Measurements from ENCODE around the gene CATSPERE. TPM values are rescaled to one million over a fixed set of nuclear protein-coding genes. Genes with fewer than 3 reads are reported as not detected.
"Not testable (repeated sequence)": the region's sequence is repeated elsewhere in the genome, so short reads cannot be mapped to it uniquely, and the experiment has no call there.

Gene CATSPERE
- total and polyA plus RNA-seq, 5 donors = 0.18 to 0.82 (median 0.47) TPM

GRCh38 chr1:244484971-244485370, 23.9 kb downstream of the CATSPERE start:
- ATAC-seq; H3K27me3 ChIP-seq (ENCODE audit: control insufficient read depth, insufficient read depth); H3K4me3 ChIP-seq (ENCODE audit: low read length); H3K27ac ChIP-seq (ENCODE audit: low read length); intact Hi-C loops (cut with DNase I); H3K4me1 ChIP-seq (ENCODE audit: control insufficient read depth, insufficient read depth, low read length); DNase-seq; H3K9me3 ChIP-seq (ENCODE audit: control insufficient read depth, low read length): not testable (repeated sequence)
- WGBS = 76% methylated on average over 3 of the region's 3 CpGs

GRCh38 chr1:244494653-244495052, 33.6 kb downstream of the CATSPERE start:
- H3K4me1 ChIP-seq (ENCODE audit: control insufficient read depth, insufficient read depth, low read length) = no peaks in the 10 kb centered on the region
- ATAC-seq = no peak
- no peak overlapping the region for H3K4me3 ChIP-seq (ENCODE audit: low read length)
- H3K27ac ChIP-seq (ENCODE audit: low read length) = no peak overlapping the region
- intact Hi-C loops (cut with DNase I) = no loop called here
- no peak for DNase-seq
- H3K9me3 ChIP-seq (ENCODE audit: control insufficient read depth, low read length) = no peaks in the 10 kb centered on the region
- WGBS = 91% methylated on average over 2 of the region's 2 CpGs
- no peaks in the 10 kb centered on the region for H3K27me3 ChIP-seq (ENCODE audit: control insufficient read depth, insufficient read depth)

DNA sequence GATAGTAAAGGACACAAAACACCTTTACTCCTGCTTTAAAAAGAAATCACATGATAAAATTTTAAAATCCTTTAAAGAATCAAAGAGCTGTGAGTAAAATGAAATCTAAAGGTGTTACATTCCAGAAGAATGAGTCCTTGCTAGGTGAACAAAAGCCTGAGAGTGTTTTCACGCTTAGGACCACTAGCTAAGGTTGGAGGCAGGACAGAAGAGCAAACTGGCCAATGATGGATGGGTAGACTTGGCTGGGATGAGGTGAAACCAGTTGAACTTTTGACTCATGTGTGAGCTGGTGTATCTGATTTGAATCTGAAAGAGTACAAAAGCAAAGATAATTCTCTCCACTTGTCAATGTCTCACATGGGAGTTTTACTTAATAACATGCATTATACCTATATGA, 35.1 kb downstream of the CATSPERE start:
- 74% methylated on average over 1 of the region's 1 CpG for WGBS
- Histone ChIP-seq H3K4me3 (ENCODE audit: low read length) (no peak overlapping the region), H3K4me1 (ENCODE audit: control insufficient read depth, insufficient read depth, low read length) (no peaks in the 10 kb centered on the region), H3K9me3 (ENCODE audit: control insufficient read depth, low read length) (no peaks in the 10 kb centered on the region), H3K27me3 (ENCODE audit: control insufficient read depth, insufficient read depth) (no peaks in the 10 kb centered on the region), H3K27ac (ENCODE audit: low read length) (no peak overlapping the region)
- intact Hi-C loops (cut with DNase I) = no loop called here
- DNase-seq (no peak), ATAC-seq (no peak)

GRCh38 chr1:244497805-244498204, 36.7 kb downstream of the CATSPERE start:
- no peak overlapping the region for H3K4me3 ChIP-seq (ENCODE audit: low read length)
- H3K4me1 ChIP-seq (ENCODE audit: control insufficient read depth, insufficient read depth, low read length) = no peaks in the 10 kb centered on the region
- DNase-seq (no peak), ATAC-seq (no peak)
- H3K27me3 ChIP-seq (ENCODE audit: control insufficient read depth, insufficient read depth) = no peaks in the 10 kb centered on the region
- no peaks in the 10 kb centered on the region for H3K9me3 ChIP-seq (ENCODE audit: control insufficient read depth, low read length)
- no peak overlapping the region for H3K27ac ChIP-seq (ENCODE audit: low read length)
- intact Hi-C loops (cut with DNase I) = no loop called here
- WGBS = 76% methylated on average over 1 of the region's 1 CpG

DNA sequence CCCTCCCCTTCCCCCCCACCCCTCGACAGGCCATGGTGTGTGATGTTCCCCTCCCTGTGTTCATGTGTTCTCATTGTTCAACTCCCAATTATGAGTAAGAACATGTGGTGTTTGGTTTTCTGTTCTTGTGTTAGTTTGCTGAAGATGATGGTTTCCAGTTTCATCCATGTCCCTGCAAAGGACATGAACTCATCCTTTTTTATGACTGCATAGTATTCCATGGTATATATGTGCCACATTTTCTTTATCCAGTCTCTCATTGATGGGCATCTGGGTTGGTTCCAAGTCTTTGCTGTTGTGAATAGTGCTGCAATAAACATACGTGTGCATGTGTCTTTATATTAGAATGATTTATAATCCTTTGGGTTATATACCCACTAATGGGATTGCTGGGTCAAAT, 38.4 kb downstream of the CATSPERE start:
- H3K4me1 ChIP-seq (ENCODE audit: control insufficient read depth, insufficient read depth, low read length); H3K9me3 ChIP-seq (ENCODE audit: control insufficient read depth, low read length); ATAC-seq; H3K27me3 ChIP-seq (ENCODE audit: control insufficient read depth, insufficient read depth); intact Hi-C loops (cut with DNase I); H3K27ac ChIP-seq (ENCODE audit: low read length); DNase-seq; H3K4me3 ChIP-seq (ENCODE audit: low read length): not testable (repeated sequence)
- 94% methylated on average over 2 of the region's 2 CpGs for WGBS

GRCh38 chr1:244500515-244500914, 39.4 kb downstream of the CATSPERE start:
- H3K9me3 ChIP-seq (ENCODE audit: control insufficient read depth, low read length); ATAC-seq; H3K4me3 ChIP-seq (ENCODE audit: low read length); intact Hi-C loops (cut with DNase I); H3K27ac ChIP-seq (ENCODE audit: low read length); H3K27me3 ChIP-seq (ENCODE audit: control insufficient read depth, insufficient read depth); DNase-seq; H3K4me1 ChIP-seq (ENCODE audit: control insufficient read depth, insufficient read depth, low read length): not testable (repeated sequence)
- WGBS = 86% methylated on average over 4 of the region's 4 CpGs

GRCh38 chr1:244502630-244503029, 41.6 kb downstream of the CATSPERE start:
- DNase-seq (no peak), ATAC-seq (no peak)
- intact Hi-C loops (cut with DNase I) = no loop called here
- H3K27me3 ChIP-seq (ENCODE audit: control insufficient read depth, insufficient read depth) = no peaks in the 10 kb centered on the region
- H3K27ac ChIP-seq (ENCODE audit: low read length) = no peak overlapping the region
- no peak overlapping the region for H3K4me3 ChIP-seq (ENCODE audit: low read length)
- H3K4me1 ChIP-seq (ENCODE audit: control insufficient read depth, insufficient read depth, low read length) = no peaks in the 10 kb centered on the region
- H3K9me3 ChIP-seq (ENCODE audit: control insufficient read depth, low read length) = no peaks in the 10 kb centered on the region
- WGBS = 64% methylated on average over 3 of the region's 3 CpGs

- DNase-seq (no peak), ATAC-seq (no peak)
- peaks cover 2% of the 10 kb centered on the region for H3K9me3 ChIP-seq (ENCODE audit: control insufficient read depth, low read length)
- no peak overlapping the region for H3K27ac ChIP-seq (ENCODE audit: low read length)
- intact Hi-C loops (cut with DNase I) = no loop called here
- no peaks in the 10 kb centered on the region for H3K4me1 ChIP-seq (ENCODE audit: control insufficient read depth, insufficient read depth, low read length)
- no peaks in the 10 kb centered on the region for H3K27me3 ChIP-seq (ENCODE audit: control insufficient read depth, insufficient read depth)
- 96% methylated on average over 5 of the region's 5 CpGs for WGBS
- no peak overlapping the region for H3K4me3 ChIP-seq (ENCODE audit: low read length)
Measured at GRCh38 chr1:244513493-244513892, 52.4 kb downstream of the CATSPERE start.

DNA sequence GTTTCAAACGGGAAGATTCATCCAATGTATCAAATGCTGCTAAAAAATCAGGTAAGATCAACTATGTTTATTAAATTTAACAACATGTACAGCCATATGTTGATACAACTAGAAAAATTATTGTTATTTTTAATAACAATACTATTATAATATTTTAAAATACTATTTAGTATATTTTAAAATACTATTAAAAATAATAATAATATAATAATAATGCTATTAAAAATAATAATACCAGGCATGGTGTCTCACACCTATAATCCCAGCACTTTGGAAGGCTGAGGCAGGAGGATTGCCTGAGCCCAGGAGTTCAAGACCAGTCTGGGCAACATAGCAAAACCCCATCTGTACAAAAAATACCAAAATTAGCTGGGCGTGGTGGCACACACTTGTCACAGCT, 54.6 kb downstream of the CATSPERE start:
- Histone ChIP-seq H3K27me3 (ENCODE audit: control insufficient read depth, insufficient read depth) (no peaks in the 10 kb centered on the region), H3K9me3 (ENCODE audit: control insufficient read depth, low read length) (peaks cover 2% of the 10 kb centered on the region), H3K4me3 (ENCODE audit: low read length) (no peak overlapping the region), H3K27ac (ENCODE audit: low read length) (no peak overlapping the region), H3K4me1 (ENCODE audit: control insufficient read depth, insufficient read depth, low read length) (no peaks in the 10 kb centered on the region)
- WGBS = 82% methylated on average over 2 of the region's 2 CpGs
- ATAC-seq (no peak), DNase-seq (no peak)
- intact Hi-C loops (cut with DNase I) = no loop called here

DNA sequence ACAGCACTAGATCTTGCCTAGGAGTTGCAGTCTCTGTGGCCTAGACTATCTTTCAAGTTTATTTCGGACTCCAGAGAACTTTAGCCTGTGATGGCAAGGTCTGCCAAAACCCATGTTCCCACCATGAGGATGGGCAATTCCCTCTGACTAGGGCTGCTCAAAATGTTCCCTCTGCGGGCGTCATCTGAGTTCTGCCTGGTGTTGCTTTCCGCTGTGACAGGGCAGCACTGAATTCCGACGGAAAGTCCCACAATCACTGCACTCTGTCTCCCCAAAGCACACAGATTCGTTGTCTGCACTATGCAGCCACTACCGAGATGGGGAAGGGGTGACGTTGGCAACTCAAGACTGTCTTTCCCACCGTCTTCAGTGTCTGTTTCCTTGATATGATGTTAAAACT, 75.2 kb downstream of the CATSPERE start:
- H3K27me3 ChIP-seq (ENCODE audit: control insufficient read depth, insufficient read depth) = no peaks in the 10 kb centered on the region
- DNase-seq (no peak), ATAC-seq (no peak)
- H3K27ac ChIP-seq (ENCODE audit: low read length) = no peak overlapping the region
- WGBS = 57% methylated on average over 10 of the region's 10 CpGs
- no peak overlapping the region for H3K4me3 ChIP-seq (ENCODE audit: low read length)
- H3K4me1 ChIP-seq (ENCODE audit: control insufficient read depth, insufficient read depth, low read length) = no peaks in the 10 kb centered on the region
- intact Hi-C loops (cut with DNase I) = no loop called here
- H3K9me3 ChIP-seq (ENCODE audit: control insufficient read depth, low read length) = no peaks in the 10 kb centered on the region

- intact Hi-C loops (cut with DNase I) = no loop called here
- no peaks in the 10 kb centered on the region for H3K4me1 ChIP-seq (ENCODE audit: control insufficient read depth, insufficient read depth, low read length)
- no peak overlapping the region for H3K27ac ChIP-seq (ENCODE audit: low read length)
- peaks cover 3% of the 10 kb centered on the region for H3K9me3 ChIP-seq (ENCODE audit: control insufficient read depth, low read length)
- ATAC-seq (no peak), DNase-seq (no peak)
- WGBS = 91% methylated on average over 1 of the region's 1 CpG
- no peak overlapping the region for H3K4me3 ChIP-seq (ENCODE audit: low read length)
- no peaks in the 10 kb centered on the region for H3K27me3 ChIP-seq (ENCODE audit: control insufficient read depth, insufficient read depth)
Measured at GRCh38 chr1:244545511-244545910, 84.4 kb downstream of the CATSPERE start.

GRCh38 chr1:244548558-244549115, 87.6 kb downstream of the CATSPERE start:
- intact Hi-C loops (cut with DNase I) = no loop called here
- no peaks in the 10 kb centered on the region for H3K27me3 ChIP-seq (ENCODE audit: control insufficient read depth, insufficient read depth)
- peaks cover 3% of the 10 kb centered on the region for H3K9me3 ChIP-seq (ENCODE audit: control insufficient read depth, low read length)
- no peaks in the 10 kb centered on the region for H3K4me1 ChIP-seq (ENCODE audit: control insufficient read depth, insufficient read depth, low read length)
- H3K4me3 ChIP-seq (ENCODE audit: low read length) = no peak overlapping the region
- no peak for ATAC-seq
- WGBS = 67% methylated on average over 2 of the region's 2 CpGs
- H3K27ac ChIP-seq (ENCODE audit: low read length) = no peak overlapping the region
- no peak for DNase-seq
